GM11168 (cell line): Measurements from ENCODE around the gene TNS4.

ENCODE experiments used
- in situ Hi-C: fragments of 300-500 bp; cut with MboI; formaldehyde crosslinking; loops from one replicate; pipeline ENCODE4 v1.12.0; 2022; ENCODE audit warnings: low sequenced_read_pairs; ENCODE audit not compliant: unreplicated experiment

TNS4 gene

DNA sequence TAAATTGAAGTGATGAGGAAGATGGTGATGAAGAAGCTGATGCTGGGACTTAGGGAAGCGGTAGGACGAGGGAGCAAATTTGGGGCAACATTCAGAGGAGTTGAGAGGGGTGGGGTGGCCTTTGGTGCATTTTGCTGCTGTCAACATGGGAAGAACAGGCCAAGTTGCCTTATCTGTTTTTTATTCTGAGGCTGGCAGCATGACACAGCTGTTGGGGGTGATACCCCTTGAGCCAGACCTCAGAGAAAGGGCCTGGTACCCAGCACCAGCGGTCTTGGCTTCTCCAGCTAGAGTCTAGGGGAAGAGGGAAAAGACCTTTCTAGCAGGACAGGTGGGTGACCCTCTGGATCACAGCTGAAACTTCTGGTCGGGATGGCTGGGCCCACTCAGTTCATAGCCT, 53.6 kb downstream of the TNS4 start:
- in situ Hi-C loops = no loop called here

DNA sequence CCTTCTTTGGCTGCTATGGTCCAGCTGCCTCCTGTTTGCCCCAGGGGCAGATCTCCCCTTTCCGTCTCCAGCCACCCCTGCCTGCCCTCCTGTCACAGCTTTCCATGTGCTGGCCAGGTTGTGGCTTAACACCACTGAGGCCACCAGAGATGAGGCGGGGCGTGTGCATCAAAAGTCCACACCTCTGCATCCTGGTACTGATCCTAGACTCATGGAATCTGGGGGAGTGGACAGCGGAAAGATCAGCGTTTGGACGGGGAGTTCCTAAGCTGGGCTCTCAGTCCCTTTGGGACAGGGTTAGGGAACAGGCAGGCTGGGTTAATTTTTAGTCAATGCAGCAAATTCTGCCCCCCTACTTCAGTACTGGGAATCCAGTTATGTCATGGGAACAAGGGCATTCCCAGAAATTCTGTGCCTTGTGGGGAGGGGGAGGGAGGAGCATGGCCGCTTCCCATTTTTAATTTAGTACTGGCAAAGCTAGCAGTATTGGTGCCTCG, 54.2 kb downstream of the TNS4 start:
- in situ Hi-C loops = no loop called here

DNA sequence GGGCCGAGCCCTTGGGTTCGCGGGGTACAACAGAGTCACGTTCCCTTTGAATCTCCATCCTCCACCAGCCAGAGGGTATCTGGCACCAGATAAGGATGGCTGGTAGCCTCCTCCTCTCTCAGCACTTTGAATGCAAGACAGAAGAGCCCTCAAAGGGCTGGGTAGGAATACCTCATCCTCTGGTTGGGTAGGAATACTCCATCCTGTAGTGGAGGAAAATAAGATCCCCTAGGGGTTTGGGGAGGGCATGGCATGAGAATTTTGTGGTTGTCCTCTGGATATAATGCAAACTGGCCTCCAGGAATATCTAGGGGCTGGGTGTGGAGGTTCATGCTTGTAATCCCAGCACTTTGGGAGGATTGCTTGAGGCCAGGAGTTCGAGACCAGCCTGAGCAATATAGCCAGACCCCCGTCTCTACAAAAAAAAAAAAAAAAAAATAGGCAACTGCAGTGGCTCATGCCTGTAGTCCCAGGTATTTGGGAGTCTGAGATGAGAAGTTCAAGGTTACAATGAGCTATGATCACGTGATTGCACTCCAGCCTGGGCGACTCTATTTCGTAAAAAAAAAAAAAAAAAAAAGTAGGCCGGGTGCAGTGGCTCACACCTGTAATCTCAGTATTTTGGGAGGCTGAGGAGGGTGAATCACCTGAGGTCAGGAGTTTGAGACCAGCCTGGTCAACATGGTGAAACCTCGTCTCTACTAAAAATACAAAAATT, 55.5 kb downstream of the TNS4 start:
- in situ Hi-C loops = no loop called here

DNA sequence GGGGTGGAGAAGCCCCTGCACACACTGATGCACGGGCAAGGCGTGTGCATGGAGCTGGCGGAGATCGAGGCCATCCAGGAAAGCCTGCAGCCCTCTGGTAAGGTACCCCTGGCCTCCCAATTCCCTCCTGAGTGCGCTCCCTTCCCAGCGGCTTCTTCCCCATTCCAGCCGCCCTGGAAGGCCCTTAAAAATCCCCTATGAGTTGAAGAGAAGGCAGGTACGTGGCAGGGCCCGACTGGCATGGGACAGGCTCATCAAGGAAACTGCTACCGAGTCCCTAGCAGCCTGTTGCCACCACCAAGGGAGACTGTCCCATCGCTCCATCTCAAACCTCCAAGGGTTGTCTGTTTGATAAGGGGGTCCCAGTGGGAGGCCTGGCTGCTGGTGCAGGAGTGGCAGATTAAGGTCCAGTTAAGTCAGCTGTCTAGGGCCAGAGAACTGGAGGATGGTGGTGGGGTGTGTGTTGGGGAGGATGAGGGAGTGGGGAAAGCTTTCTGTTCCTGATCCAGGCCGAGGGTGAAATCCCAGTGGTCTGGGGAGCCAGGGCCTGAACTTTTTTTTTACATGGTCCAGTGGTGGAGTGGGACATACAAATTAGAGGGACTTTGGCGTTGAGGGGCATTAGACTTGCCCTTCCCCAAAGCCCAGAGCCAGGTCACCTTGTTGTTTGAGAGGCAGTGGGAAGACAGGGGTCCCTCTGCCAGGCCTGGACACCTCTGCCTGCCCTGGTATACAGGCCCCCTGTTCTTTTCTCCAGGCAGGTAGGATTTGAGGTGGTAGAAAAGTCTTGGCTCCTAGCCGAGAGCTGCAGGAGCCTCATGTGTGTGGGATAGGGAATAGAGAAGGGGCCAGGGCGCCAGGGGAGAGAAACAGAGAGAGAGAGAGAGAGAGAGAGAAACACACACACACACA, 57.2 kb downstream of the TNS4 start:
- in situ Hi-C loops = no loop called here

DNA sequence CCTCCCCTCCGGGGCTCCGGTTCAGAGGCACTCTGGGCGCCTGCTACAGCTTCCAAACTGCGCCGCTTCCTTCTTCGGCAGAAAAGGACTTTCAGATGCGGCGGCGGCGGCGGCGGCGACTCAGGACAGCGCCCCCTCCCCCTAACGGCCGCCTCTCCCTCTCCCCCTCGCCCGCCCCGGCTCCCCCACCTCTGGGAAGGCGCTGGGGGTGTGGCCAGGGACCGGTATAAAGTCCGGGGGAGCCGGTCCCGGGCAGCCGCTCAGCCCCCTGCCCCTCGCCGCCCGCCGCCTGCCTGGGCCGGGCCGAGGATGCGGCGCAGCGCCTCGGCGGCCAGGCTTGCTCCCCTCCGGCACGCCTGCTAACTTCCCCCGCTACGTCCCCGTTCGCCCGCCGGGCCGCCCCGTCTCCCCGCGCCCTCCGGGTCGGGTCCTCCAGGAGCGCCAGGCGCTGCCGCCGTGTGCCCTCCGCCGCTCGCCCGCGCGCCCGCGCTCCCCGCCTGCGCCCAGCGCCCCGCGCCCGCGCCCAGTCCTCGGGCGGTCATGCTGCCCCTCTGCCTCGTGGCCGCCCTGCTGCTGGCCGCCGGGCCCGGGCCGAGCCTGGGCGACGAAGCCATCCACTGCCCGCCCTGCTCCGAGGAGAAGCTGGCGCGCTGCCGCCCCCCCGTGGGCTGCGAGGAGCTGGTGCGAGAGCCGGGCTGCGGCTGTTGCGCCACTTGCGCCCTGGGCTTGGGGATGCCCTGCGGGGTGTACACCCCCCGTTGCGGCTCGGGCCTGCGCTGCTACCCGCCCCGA, 58.0 kb downstream of the TNS4 start, which contains the start of gene IGFBP4:
TSS of gene IGFBP4 (plus strand) at position 255 of the 792 bp plus-strand sequence. CDS start at position 541, 286 bp downstream.
- in situ Hi-C loops = no loop called here

DNA sequence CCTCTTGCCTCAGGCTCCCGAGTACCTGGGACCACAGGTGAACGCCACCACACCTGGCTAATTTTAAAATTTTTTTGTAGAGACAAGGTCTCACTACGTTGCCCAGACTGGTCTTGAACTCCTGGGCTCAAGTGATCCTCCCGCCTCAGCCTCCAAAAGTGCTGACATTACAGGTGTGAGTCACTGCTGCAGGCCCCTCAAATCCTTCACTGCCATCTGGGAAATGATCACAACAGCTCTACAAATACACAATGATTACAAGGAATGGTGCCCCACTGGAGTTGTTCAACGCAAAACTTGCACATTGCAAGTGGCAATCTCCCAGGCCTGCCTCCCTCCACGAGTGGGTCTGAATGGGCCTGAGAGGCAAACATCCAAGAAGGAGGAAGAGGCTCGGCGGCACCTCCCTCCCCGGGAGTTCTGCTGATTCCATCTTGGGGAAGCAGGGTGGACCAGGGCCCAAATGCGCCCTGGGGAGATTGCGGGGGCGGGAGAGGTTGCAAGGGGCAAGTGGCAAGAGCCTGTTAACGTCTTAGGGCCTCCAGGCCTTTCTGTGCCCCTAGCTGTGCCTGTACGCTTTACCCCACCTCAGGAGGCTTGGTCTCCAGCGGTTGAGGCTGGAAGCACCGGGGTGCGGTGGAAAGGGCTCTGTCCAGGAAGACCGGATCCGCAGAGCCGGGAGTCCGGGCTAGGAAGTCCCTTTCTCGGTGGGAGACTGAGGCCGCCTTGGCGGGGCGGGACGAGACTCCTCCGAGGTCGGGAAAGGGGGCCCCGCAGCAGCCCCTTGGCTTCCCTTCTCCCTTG, 58.8 kb downstream of the TNS4 start:
- in situ Hi-C loops = no loop called here

DNA sequence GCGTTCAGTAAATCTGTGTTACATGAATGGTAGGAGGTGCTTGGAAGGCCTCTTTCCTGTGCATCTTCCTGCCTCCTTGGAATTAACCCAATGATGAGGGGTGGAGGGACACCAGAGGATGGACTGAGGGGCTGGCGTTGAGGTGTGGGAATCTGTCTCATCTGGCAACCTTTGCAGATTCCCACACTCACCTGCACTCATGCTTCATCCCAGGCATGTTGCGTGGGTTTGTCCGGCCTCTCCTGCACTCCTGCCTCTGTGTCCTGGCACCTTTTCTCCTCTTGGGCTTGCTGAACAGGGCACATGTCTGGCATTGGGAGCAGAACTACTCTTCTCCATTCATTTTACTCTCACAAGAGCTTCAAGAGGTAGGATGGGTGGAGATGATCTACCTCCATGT, 61.3 kb downstream of the TNS4 start:
- in situ Hi-C loops = no loop called here

- in situ Hi-C loops = loop anchor here (10.0 kb wide), 1 partner anchor 98 kb away; no protein-coding TSS in a partner anchor
Measured at GRCh38 chr17:40437095-40437732, 64.2 kb downstream of the TNS4 start.

- in situ Hi-C loops = loop anchor here (10.0 kb wide), 1 partner anchor 98 kb away; no protein-coding TSS in a partner anchor
Measured at GRCh38 chr17:40436636-40437035, 64.8 kb downstream of the TNS4 start.

- in situ Hi-C loops = loop anchor here (10.0 kb wide), 1 partner anchor 101 kb away; no protein-coding TSS in a partner anchor
Measured at GRCh38 chr17:40433551-40434415, 67.6 kb downstream of the TNS4 start.

GRCh38 chr17:40432864-40433528, 68.4 kb downstream of the TNS4 start:
- in situ Hi-C loops = loop anchor here (10.0 kb wide), 1 partner anchor 102 kb away; no protein-coding TSS in a partner anchor

- in situ Hi-C loops = loop anchor here (10.0 kb wide), 1 partner anchor 104 kb away; no protein-coding TSS in a partner anchor
Measured at GRCh38 chr17:40431231-40431602, 70.2 kb downstream of the TNS4 start.

DNA sequence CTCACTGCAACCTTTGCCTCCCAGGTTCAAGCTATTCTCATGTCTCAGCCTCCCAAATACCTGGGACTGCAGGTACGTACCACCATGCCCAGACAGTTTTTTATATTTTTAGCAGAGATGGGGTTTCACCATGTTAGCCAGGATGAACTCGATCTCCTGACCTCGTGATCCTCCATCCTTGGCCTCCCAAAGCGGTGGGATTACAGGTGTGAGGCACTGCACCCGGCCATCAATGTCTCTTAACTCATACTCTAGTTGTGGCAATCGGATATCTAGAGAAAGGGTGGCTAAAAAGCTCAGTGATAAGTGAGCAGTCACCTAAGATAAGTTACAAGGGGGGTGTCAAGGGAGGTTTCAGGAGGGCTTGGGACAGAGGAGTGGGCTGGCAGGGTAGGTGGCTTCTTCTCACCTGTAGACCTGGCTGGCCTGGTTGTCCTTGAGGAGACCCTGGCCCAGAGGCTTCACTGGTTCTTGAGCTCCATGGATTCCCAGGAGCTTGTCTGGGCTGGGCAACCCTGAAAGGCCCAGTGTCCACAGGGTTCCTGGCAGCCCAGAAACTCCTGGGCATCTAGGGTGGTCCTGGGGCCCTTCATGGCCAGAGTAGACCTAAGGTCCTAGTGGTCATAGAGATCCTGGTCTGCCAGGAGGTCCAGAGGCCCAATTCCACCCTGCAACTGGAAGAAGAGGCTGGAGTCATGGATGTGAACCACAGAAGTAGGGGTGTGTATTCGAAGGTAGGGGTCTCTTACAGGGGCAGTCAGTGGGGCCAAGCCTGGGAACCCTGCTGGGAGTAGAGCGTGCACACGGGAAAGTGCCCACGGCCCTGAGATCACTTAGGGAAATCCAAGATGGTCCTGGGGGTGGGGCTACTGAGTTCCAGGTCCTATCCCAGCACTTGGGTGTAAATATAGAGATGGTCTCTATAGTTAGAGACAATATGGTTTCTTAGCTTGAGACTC, 70.9 kb downstream of the TNS4 start:
- in situ Hi-C loops = loop anchor here (10.0 kb wide), 1 partner anchor 104 kb away; no protein-coding TSS in a partner anchor

DNA sequence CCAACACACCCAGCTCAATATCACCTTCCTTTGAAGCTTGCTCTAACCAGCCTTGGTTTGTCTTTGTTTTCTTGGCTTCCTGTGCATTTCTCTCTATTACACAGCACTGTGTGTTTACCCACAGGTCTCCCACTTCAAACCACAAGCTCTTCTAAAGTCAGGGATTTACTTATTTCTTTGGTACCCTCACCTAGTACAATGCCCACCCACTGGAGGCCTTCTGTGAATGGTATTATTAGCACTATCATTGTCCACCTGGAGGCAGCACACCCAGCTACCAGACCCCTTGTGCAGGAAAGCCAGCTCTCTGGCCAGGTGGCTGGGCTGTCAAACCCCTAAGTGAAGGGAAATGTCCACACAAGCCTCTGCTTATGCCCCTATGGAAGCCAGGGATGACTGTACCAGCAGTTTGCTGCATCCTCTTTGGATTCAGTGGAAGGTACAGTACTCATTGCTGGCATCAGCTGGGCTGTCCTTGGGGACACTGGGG, 74.4 kb downstream of the TNS4 start:
- in situ Hi-C loops = no loop called here
